GM18526 (cell line): ENCODE measurements around the gene CHD6.

Experiments
- POLR2A ChIP-seq: IDR thresholded peaks from 3 replicates; pipeline ENCODE4 v1.6.1; 2011; ENCODE audit not compliant: insufficient read length; ENCODE audit errors: extremely low read depth

The CHD6 gene

DNA sequence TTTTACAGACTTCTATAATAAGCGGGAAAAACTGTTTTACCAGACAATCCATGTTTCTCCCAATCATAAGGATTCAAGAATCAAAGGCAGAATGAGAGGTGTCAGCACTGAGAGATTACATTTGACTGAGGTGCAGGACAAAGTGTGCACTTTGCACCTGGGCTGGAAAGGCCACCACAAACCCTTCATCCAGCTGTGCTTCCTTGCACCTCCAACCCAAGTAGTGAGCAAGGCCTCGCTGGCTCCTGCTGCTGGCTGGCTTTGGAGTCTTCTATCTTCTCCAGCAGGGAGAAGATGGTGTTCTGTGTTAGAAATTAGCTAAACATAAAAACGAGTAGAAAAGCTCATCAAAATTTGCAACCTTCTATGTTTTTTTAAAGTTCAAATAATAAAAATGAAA lies 77.7 kb downstream of the CHD6 start:
- no peak for TF ChIP-seq POLR2A

DNA sequence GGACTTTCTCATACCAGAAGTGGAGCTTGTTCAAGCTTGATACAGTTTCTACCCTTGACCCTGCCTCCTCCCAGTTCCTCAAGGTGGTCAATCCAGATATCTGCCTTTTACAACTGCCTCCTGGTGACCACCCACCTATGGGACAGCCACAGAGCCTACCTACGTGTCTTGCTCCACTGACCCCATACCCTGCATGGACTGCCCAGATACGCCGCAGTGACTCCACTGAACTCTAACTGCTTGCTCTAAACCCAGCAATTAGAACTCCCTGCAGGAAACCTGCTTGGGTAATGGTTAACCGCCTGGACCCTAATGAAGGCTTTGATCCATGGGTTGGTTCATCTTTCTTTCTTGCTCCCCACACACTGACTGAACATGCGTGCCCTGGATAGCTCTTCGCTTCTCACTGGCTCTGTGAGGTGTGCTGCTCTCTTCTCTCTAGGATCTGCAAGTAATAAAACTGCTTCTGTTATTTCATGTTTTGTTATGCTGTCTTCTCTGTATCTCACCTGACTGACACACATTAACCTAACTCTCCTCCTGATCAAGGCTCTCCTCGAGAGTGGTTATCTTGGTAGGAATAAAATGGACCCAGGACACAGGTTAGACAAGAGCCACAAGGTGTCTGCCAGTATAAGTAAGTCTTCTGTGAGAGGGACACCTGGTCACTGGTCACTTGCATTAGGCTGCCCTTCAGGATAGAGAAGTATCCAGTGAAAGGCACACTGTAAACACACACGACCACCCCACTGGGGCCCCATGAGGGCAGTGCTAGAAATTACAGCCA lies 79.2 kb downstream of the CHD6 start:
- no peak for TF ChIP-seq POLR2A

DNA sequence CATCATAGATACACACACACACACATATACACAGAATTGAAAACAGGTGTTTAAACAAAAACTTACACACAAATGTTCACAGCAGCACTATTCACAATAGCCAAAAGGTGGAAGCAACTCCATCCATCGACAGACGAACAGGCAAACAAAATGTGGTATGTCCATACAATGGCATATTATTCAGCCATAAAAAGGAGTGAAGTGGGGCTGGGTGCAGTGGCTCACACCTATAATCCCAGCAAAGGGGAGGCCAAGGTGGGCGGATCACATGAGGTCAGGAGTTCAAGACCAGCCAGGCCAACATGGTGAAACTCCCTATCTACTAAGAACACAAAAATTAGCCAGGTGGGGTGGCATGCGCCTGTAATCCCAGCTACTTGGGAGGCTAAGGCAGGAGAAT lies 80.3 kb downstream of the CHD6 start:
- TF ChIP-seq POLR2A, result no peak

DNA sequence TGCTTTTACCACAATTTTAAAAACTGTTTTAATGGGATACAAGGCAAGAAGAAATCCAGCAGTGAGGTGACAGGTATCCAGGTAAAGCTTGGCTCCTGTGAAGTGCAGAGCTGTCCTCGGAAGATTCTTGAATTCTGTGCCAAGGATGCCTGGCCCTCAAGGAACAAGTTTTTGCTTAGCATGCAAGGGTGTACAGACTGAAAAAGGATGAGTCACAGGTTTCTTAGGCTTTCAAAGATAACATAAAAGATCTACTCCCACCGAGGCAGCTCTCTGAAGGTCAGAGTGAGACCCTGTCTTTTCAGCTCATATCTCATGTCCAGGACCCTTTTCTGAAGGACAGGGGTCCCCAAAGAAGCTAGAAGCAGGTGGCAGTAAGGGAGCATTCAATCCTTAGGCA lies 83.3 kb downstream of the CHD6 start:
- no peak for TF ChIP-seq POLR2A

DNA sequence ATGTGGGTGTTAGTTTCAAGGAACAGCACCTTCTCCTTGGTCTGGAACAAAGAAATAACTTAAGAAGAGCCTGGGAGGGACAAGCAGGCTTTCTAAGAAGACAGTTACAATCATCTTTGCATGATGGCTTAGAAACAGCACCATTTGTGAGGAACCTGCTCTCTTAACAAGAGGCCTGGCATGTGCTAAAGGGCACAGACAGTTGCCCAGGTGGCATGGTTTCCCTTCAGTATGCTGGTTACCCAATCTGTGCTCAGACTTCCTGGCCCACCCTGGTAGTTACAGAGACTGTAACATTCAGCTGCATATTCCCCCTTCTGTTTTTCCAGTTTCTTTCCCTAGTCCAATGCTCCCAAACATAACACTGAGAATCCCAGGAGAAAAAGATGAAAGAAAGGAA lies 84.0 kb downstream of the CHD6 start:
- no peak for TF ChIP-seq POLR2A

DNA sequence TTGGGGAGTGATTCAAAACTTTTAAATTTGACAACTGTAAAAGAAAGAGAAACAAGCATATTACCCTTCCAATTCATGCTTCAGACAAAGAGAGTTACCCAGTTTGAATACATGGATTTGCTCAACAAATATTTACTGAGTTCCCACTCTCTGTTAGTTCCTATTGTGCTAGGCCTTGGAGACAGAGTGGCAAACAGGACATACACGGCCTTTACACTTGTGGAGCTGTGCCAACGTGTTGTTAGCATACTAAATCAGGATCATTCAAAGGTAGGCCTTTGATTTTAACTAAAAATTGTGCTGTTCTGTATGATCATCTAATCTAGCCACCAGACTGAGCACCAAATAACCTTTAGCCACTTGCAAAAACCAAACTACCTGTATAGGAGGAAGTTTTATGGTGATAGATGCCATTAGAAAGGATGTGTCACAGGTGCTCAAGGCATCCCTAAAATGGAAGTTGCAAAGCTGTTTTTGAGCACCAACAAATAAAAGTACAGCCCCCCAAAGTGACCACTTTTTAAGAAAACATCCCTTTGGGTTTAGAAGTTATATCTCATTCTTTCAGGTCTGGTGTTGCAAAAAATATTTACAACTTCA lies 84.5 kb downstream of the CHD6 start:
- no peak for TF ChIP-seq POLR2A

DNA sequence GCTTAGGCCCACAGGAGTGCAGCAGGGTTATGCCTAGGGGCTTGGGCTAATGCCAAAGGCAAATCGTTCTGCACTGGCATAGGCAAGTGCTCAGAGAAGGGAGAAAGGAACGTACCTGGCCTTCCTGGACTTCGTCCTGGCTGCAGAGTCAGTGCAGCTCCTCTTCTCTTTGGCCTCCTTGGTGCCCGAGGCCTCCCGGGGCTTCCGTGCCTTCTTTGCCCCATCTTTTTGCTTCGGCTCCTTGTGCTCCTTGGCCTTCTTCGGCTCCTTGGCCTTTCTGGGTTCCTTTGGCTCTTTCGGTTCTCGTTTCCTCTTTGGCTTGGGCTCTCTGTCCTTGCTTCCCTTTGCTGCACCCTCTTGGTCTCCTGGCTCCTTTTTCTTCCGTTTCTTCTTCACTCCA lies 85.2 kb downstream of the CHD6 start:
- no peak for TF ChIP-seq POLR2A

DNA sequence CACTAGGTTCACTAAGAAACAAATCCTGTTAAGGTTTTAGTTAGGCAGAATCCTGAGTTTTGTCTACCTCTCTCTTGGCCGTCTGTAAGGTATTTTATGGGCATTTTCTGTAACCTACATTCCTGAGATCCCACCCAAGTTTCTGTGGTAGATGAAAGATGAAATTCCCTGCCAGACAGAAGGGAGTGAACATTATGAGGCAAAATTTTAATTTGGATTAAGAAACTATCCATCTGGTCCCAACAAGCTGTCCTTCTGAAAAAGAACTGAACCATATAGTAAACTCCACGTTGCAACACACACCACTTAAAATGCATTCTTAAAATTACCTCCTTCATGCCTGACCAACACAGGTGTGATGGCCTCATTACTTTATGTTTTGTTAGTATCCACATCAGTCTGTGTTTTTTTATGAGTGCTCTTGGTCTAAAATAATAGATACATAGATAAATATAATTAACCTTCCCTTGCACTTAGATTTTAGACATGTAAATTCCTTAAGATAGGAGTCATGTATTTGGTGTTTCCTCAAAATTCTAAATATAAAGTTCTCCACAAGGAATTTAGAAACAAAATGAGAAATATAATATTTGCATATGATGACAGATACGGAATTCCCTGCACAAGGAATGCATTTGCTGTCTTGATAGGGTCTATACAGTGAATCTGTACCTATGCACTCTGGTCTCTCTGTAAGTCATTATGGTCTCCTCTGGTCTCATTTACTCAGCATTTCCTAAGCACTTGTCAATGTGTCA lies 86.5 kb downstream of the CHD6 start:
- no peak for TF ChIP-seq POLR2A

DNA sequence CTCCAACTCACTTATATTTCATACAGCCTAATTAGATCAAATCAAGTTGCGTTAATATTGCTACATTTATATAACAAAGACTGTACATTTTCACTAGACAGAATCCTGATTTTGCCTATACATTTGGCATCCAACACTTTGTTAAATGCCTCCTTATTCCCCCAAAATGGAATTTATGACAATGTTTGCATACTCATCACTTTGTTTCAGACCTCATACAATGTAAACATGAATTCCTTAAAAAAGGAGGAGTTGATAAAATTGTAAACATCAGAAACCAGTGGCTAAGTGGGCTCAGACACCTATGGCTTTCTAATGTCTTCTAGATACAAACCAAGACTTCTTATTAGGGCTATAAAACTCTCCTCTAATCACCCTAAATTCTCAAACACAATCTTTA lies 87.3 kb downstream of the CHD6 start:
- no peak for TF ChIP-seq POLR2A

DNA sequence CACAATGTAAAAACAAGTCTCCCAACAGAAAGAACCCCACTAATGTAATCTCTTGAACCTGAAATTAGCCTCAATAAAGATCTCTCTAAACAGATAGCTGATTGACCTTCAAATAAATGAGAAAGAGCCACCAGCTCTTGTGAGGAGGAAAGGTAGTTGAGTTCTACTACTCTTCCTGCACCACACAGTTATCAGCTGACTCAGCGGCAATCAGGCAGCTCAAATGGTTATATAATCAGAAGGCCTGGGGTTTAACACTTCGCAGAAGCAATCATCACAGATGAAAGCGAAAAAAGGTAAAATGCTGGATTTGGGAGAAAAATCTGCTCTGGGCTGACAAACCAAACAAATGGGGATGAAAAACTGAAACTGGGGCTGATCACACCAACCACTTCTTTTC lies 91.8 kb downstream of the CHD6 start:
- TF ChIP-seq POLR2A, result no peak

DNA sequence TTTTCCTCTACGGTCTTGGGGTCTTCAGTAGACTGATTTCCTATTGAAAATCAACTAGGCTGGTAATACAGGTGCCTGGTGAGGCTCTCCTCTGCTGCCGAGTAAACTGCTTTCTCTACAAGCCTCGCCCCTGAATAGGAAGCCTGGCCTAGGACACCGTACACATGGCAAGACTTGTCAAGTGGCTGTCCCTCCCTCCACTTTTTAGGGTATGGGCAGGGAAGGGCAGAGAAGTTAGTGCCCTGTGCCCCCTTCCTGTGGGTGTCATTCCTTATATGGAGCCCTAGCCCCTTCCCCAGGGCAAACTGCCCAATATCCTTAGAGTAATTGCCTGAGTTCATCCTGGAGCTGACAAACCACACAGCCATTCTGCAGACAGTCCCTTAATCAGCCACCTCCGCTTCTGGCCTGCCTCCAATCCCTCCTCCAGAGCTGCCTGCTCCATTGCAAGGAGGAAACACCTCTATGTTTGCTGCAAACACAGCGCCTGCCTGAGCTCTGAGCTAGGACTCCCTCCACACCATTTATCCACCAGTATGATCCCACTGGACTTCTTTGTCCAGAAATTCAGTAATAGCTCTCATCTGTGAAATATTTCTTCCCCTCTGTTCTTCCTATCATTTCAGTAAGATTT lies 93.1 kb downstream of the CHD6 start:
- no peak for TF ChIP-seq POLR2A

DNA sequence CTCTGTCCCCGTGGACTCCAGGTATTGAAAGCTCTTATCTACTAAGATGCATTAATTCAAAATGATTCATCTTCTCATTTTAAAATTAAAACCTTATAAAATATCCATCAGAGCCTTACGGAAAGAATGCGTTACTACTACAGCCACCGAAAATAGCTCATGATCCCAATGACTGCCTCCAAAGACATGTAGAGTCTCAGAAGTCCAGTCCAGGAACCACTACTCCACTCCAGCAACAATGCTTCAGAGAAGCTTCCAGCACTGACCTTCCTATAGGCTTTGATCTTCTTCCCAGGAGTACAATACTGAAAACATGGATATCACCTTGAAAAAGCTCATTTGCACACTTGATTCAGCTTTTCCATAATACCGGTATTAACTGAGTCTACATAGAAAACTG lies 94.3 kb downstream of the CHD6 start:
- TF ChIP-seq POLR2A, result no peak

DNA sequence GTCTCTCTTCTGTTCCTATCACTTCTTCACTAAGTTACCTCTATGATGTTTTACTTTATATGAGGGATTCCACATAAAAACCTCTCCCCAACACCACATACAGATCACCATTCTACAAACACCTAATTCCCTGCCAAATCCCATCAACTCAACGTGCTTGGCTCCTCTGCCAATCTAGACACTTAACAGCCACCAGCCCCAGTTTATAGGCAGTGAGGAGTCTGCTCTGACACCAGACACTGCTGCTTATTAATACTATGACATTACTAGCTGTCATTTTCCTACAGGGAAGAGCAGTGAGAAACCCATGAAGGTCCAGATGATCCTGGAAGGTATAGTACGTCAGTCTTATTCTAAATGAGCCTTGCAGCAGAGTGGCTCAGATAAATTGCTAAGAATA lies 104.3 kb downstream of the CHD6 start:
- no peak for TF ChIP-seq POLR2A

DNA sequence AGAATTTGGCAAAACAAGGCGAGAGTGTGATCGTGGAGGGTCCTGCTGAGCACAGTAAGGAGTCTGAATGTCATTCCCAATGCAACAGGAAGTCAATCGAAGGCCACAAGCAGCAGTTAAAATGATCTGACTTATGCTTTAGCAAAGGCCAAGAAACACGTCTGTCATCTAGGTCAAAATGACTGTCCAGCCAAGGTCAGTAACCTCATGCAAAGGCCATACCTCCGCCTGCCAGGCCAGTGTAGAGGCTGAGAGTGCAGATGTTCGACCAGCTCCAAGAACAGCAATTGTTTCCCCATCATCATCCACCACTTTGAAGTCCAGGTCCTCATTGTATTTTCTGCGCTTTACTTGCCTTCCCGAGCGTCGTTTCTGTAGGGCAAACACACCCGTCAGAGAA lies 105.6 kb downstream of the CHD6 start:
- no peak for TF ChIP-seq POLR2A

DNA sequence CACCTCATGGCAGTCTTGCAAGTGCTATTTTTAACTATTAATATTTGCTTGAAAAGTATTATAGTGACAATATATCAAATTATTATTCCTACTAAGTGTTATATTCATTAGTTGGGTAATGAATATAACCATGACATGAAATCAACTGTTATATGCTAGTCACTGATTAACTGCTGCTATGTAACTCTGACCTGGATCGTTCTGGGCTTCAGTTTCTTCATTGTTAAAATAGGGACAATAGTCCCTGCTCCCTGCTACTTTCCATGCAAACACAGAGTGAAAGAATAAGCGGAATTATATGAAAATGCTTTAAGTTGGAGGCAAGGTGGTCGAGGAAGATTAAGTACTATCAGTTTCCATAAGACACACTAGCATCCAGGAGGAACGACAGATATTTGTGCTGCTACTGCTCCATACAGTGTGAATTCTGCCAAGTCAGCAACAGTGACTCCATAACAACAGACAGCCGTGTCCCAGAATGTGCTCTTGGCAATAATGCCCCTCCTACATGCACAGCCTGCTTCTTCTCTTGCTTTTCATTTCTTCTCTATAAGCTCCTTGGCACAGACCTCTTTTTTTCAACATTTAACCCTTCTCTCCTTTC lies 107.2 kb downstream of the CHD6 start:
- no peak for TF ChIP-seq POLR2A
